WTC11 (cell line): ENCODE data around the gene PRAF2.

Experiments
- ATF3 ChIP-seq: sonication (generic); formaldehyde crosslinking; conservative IDR thresholded peaks from 2 replicates; pipeline ENCODE4 v1.8.1; 2022; ENCODE audit warnings: mild to moderate bottlenecking, missing genetic modification reagents
- CREB1 ChIP-seq: sonication (generic); formaldehyde crosslinking; IDR thresholded peaks from 2 replicates; pipeline ENCODE4 v1.8.0; 2023; ENCODE audit warnings: mild to moderate bottlenecking, missing genetic modification reagents
- CREM ChIP-seq: sonication (generic); formaldehyde crosslinking; IDR thresholded peaks from 2 replicates; pipeline ENCODE4 v1.8.1; 2022; ENCODE audit warnings: mild to moderate bottlenecking, missing genetic modification reagents, moderate library complexity
- E2F5 ChIP-seq: sonication (generic); formaldehyde crosslinking; IDR thresholded peaks from 2 replicates; pipeline ENCODE4 v1.8.1; 2022; ENCODE audit warnings: mild to moderate bottlenecking, moderate library complexity, missing genetic modification reagents
- IRF2 ChIP-seq: sonication (generic); formaldehyde crosslinking; IDR thresholded peaks from 2 replicates; pipeline ENCODE4 v1.8.0; 2022; ENCODE audit warnings: low read depth, missing genetic modification reagents, borderline replicate concordance
- NR2C2 ChIP-seq: sonication (generic); formaldehyde crosslinking; IDR thresholded peaks from 2 replicates; pipeline ENCODE4 v1.8.0; 2022; ENCODE audit warnings: mild to moderate bottlenecking, missing genetic modification reagents
- NR3C1 ChIP-seq: sonication (generic); formaldehyde crosslinking; conservative IDR thresholded peaks from 2 replicates; pipeline ENCODE4 v1.8.1; 2023; ENCODE audit warnings: low read depth, mild to moderate bottlenecking, missing genetic modification reagents
- OVOL2 ChIP-seq: fragments of 250-450 bp; sonication (Bioruptor Pico); IDR thresholded peaks from 2 replicates; pipeline ENCODE4 v1.9.0; 2021; ENCODE audit warnings: mild to moderate bottlenecking, borderline replicate concordance
- TCF7 ChIP-seq: sonication (generic); formaldehyde crosslinking; IDR thresholded peaks from 2 replicates; pipeline ENCODE4 v1.8.0; 2022; ENCODE audit warnings: mild to moderate bottlenecking, low read depth, missing genetic modification reagents, moderate library complexity
- TEAD4 ChIP-seq: sonication (generic); formaldehyde crosslinking; IDR thresholded peaks from 2 replicates; pipeline ENCODE4 v1.8.0; 2022; ENCODE audit warnings: mild to moderate bottlenecking, missing genetic modification reagents
- ZNF263 ChIP-seq: sonication (generic); formaldehyde crosslinking; IDR thresholded peaks from 2 replicates; pipeline ENCODE4 v1.8.1; 2022; ENCODE audit warnings: low read depth, mild to moderate bottlenecking, moderate library complexity, missing genetic modification reagents
- TF ChIP-seq, protein P1 (sequence below): fragments of 200-600 bp; IDR thresholded peaks from 2 replicates; pipeline ENCODE4 v1.8.0; 2022; ENCODE audit warnings: antibody characterized with exemption
- TF ChIP-seq, protein P2 (sequence below): sonication (generic); formaldehyde crosslinking; IDR thresholded peaks from 2 replicates; pipeline ENCODE4 v1.8.0; 2023; ENCODE audit warnings: mild to moderate bottlenecking, missing genetic modification reagents
- TF ChIP-seq, protein P3 (sequence below): sonication (generic); formaldehyde crosslinking; IDR thresholded peaks from 2 replicates; pipeline ENCODE4 v1.8.0; 2022; ENCODE audit warnings: mild to moderate bottlenecking, missing genetic modification reagents

DNA sequence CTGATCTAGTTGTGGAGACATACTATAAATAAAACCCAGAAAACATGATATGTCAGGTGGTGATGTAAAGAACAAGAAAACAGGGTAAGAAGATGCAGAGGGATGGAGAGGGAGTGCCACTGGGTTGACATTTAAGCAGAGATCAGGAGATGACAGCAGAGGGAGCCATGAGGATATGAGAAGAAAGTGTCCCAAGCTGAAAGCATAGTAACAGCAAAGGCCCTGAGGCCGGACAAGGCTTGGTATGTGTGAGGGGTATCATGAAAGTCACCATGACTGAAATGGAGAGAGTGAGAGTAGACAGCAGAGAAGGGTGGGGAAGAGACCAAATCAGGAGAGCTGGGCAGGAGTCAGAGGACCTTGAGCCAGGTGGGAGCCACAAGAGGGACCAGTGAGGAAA is 46.3 kb upstream of the PRAF2 start:
- TF ChIP-seq TEAD4 (CRISPR knock-in tag), result no peak
- no peak for TF ChIP-seq IRF2
- TF ChIP-seq, protein P1, sequence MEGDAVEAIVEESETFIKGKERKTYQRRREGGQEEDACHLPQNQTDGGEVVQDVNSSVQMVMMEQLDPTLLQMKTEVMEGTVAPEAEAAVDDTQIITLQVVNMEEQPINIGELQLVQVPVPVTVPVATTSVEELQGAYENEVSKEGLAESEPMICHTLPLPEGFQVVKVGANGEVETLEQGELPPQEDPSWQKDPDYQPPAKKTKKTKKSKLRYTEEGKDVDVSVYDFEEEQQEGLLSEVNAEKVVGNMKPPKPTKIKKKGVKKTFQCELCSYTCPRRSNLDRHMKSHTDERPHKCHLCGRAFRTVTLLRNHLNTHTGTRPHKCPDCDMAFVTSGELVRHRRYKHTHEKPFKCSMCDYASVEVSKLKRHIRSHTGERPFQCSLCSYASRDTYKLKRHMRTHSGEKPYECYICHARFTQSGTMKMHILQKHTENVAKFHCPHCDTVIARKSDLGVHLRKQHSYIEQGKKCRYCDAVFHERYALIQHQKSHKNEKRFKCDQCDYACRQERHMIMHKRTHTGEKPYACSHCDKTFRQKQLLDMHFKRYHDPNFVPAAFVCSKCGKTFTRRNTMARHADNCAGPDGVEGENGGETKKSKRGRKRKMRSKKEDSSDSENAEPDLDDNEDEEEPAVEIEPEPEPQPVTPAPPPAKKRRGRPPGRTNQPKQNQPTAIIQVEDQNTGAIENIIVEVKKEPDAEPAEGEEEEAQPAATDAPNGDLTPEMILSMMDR, result no peak
- no peak for TF ChIP-seq OVOL2 (CRISPR knock-in tag)
- no peak for TF ChIP-seq ATF3
- TF ChIP-seq ZNF263 (CRISPR knock-in tag), result no peak
- TF ChIP-seq TCF7, result no peak
- TF ChIP-seq, protein P2, sequence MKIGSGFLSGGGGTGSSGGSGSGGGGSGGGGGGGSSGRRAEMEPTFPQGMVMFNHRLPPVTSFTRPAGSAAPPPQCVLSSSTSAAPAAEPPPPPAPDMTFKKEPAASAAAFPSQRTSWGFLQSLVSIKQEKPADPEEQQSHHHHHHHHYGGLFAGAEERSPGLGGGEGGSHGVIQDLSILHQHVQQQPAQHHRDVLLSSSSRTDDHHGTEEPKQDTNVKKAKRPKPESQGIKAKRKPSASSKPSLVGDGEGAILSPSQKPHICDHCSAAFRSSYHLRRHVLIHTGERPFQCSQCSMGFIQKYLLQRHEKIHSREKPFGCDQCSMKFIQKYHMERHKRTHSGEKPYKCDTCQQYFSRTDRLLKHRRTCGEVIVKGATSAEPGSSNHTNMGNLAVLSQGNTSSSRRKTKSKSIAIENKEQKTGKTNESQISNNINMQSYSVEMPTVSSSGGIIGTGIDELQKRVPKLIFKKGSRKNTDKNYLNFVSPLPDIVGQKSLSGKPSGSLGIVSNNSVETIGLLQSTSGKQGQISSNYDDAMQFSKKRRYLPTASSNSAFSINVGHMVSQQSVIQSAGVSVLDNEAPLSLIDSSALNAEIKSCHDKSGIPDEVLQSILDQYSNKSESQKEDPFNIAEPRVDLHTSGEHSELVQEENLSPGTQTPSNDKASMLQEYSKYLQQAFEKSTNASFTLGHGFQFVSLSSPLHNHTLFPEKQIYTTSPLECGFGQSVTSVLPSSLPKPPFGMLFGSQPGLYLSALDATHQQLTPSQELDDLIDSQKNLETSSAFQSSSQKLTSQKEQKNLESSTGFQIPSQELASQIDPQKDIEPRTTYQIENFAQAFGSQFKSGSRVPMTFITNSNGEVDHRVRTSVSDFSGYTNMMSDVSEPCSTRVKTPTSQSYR (CRISPR knock-in tag), result no peak
- no peak for TF ChIP-seq CREB1 (CRISPR knock-in tag)
- TF ChIP-seq CREM (CRISPR knock-in tag), result no peak
- no peak for TF ChIP-seq E2F5 (CRISPR knock-in tag)
- no peak for TF ChIP-seq NR2C2 (CRISPR knock-in tag)
- TF ChIP-seq, protein P3, sequence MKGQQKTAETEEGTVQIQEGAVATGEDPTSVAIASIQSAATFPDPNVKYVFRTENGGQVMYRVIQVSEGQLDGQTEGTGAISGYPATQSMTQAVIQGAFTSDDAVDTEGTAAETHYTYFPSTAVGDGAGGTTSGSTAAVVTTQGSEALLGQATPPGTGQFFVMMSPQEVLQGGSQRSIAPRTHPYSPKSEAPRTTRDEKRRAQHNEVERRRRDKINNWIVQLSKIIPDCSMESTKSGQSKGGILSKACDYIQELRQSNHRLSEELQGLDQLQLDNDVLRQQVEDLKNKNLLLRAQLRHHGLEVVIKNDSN (CRISPR knock-in tag), result no peak
- no peak for TF ChIP-seq NR3C1
